Keratinocyte (primary cell): ENCODE results near the gene LRRC9.

Experiments used
- CTCF ChIP-seq, 3 experiments: IDR thresholded peaks in 1 of 3; conservative IDR thresholded peaks in 1 of 3; optimal IDR thresholded peaks in 1 of 3; 2 replicates in 2 of 3; 3 replicates in 1 of 3; pipeline versions ENCODE3 to v1.5.1; 2011; ENCODE audit warnings: low read length in 3 of 3, mild to moderate bottlenecking in 3 of 3, moderate library complexity in 2 of 3, control low read depth in 1 of 3, inconsistent platforms in 1 of 3; ENCODE audit not compliant: insufficient read depth in 2 of 3; ENCODE audit errors: extremely low read depth in 1 of 3
- EZH2 ChIP-seq: IDR thresholded peaks from one replicate; pipeline ENCODE4 v1.6.1; 2012; ENCODE audit warnings: inconsistent platforms, mild to moderate bottlenecking, low read length, moderate library complexity

- TF ChIP-seq CTCF (optimal IDR thresholded peaks at IDR 0.05 in 1 of 3, IDR thresholded peaks at IDR 0.05 in 1 of 3, conservative IDR thresholded peaks at IDR 0.05 in 1 of 3; ENCODE audit: extremely low read depth in 1 of 3, insufficient read depth in 2 of 3, low read length in 3 of 3) (no peak), EZH2 (no peak)
Observed at GRCh38 chr14:60051721-60052221, 131.8 kb downstream of the LRRC9 start.
